NCI-H1436 treated with DMSO at 0.1 percent for 48 hours (cell line): ENCODE results near the gene PLCB3.
"Not testable (repeated sequence)": the region's sequence is repeated elsewhere in the genome, so short reads cannot be mapped to it uniquely, and the experiment has no call there.

Experiments
- DNase-seq: peaks from one replicate; lab custom pipeline; 2025; lab: John Stamatoyannopoulos, UW

PLCB3 gene

DNA sequence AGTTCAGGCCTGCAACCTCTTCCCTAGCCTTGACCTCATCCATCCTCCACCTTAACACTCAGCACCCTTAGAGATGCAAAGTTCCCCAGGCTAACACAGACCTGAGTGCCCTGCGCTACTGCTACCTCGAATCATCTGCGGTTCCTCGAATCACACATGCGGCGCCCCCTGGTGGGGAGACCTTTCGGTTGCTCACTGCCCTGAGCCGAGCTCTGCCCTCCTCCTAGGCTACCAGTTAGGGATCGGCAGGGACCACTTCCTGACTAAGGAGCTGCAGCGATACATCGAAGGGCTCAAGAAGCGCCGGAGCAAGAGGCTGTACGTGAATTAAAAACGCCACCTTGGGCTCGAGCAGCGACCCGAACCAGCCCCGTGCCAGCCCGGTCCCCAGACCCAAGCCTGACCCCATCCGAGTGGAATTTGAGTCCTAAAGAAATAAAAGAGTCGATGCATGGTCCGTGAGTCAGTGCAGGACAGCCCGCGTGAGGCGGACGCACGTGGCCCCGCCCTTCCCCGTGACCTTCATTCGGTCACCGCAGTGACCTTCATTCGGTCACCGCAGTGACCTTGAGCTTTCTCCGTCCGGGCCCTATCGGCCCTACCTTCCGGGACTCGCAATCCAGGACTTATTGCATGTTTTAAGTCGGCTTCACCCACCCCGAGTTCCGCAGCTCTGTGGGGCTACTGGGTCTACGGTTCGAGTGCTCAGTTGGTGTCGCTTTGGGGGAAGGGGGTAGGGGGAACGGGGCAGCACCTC is 53.2 kb downstream of the PLCB3 start:
- DNase-seq = peak; percentile 70

DNA sequence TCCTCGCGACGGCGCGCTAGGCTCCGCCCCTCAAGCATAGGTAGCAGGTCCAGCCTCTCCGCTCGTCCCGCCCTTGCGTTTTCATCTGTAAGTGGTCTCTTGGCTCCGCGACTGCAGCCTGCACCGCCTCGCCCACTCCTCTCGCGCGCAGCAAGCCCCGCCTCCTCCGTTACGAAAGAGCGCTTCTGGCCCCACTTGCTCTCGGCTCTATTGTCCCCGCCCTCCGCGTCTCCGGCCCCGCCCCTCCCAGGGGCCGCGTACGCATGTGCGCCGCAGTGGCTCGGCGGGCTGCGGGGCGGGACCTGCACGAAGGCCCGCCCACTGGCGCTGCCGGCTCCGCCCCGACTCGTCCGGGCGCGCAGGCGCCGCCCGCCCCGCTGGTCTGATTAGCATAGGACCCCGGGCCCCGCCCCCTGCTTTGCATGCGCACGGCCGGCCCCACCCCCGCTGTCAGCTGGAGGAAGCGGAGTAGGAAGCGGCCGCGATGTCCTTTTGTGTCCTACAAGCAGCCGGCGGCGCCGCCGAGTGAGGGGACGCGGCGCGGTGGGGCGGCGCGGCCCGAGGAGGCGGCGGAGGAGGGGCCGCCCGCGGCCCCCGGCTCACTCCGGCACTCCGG is 53.9 kb downstream of the PLCB3 start, which contains the start of gene ESRRA:
Gene ESRRA, plus strand, starts transcription at position 450 of the 616 bp plus-strand sequence. CDS start 1,656 bp downstream, outside the sequence.
- peak; percentile 97 for DNase-seq

DNA sequence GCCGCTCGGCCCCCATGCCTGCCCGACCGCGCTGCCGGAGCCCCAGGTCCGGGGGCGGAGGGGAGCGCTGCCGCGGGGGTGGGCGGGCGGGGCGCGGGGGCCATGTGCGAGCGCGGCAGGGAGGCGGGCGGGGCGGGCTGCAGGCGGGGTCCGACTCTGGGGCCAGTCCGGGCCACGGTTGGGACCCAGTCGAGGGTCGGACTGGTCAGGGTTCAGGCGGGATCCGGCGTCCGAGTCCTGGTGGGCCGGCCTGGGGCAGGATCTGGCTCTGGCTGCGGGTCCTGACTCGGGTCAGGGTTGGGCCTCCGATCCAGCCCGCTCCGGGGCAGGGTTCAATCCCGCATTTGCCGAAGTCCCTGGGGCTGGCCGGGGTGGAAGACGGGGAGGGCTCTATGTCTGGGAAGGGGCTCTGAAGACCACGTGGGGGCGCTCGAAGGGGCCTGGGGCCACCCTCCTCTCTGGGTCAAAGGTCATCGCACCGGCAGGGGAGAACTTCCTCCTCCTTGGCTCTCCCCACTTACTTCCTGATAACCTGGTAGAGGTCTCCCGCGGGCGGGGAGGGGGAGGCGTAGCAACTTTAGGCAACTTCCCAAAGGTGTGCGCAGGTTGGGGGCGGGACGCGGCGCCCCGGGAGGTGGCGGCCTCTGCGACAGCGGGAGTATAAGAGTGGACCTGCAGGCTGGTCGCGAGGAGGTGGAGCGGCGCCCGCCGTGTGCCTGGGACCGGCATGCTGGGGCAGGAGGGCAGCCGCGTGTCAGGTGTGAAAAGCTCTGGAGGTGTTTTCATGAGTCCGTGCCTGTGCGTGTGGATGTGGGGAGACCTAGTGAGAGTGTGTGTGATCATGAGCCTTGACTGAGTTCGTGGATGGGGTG is 54.6 kb downstream of the PLCB3 start:
- no peak for DNase-seq

DNA sequence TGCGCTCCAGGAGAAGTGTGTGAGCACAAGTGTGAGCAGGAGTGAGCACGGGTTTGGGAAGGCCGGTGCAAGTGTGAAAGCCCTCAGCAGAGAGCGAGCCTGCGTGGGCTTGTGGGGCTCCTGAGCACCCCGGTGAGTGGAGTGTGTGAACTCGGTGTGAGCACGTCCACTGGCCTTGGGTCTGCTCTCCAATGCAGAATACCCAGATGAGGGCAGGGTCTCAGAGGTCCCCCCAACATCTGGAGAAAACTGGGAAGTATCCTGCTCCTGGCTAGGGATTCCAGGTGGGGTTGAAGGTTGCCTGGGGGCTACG is 55.2 kb downstream of the PLCB3 start:
- no peak for DNase-seq

DNA sequence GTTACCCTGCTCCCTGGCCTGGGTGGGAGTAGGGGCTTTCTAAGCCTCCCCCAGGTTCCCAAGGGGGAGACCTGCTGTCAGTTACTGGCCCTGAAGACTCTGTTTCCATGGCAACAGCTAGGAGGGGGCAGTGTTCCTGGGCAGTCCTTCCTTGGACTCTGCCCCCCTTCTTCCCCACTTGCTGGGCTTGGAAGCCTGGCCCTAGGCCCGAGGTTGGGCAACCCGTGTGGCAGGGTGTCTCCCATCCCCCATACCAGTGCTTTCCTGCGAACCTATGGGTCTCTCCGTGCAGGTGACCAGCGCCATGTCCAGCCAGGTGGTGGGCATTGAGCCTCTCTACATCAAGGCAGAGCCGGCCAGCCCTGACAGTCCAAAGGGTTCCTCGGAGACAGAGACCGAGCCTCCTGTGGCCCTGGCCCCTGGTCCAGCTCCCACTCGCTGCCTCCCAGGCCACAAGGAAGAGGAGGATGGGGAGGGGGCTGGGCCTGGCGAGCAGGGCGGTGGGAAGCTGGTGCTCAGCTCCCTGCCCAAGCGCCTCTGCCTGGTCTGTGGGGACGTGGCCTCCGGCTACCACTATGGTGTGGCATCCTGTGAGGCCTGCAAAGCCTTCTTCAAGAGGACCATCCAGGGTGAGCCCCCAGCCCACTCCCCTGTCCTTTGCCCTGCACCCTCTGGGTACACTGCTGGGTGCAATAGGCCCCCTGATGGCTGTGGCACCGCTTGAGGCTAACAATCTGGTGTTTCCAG is 55.7 kb downstream of the PLCB3 start:
- DNase-seq = no peak

DNA sequence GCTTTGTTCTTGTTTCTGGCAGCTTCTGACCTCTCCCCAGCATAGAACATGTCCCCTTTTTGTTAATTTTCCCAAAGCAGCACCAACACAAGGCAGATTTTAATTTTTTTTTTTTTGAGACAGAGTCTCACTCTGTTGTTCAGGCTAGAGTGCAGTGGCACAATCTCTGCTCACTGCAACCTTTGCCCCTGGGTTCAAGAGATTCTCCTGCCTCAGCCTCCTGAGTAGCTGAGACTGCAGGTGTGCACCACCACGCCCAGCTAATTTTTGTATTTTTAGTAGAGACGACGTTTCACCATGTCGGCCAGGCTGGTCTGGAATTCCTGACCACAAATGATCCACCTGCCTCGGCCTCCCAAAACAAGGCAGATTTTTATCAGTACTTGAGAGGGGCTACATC is 56.5 kb downstream of the PLCB3 start:
- not testable (repeated sequence) for DNase-seq

DNA sequence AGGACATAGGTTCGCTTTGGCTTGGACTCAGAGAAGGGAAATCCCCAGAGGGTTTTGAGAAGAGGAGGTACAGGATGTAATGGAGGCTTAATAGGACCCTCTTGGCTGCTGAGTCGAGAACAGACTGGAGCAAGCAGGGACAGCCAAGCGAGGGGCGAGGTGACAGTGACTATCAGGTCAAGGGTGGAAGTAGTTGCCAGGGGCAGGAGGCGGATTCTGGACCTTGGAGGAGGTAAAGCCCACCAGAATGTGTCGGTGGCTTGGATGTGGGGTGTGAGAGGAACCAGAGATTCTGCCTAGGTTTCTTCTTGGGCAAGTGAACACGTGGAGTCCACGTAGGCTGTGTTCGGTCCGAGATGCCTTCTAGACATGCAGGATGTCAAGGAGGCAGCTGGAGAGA is 61.6 kb downstream of the PLCB3 start:
- DNase-seq = no peak

DNA sequence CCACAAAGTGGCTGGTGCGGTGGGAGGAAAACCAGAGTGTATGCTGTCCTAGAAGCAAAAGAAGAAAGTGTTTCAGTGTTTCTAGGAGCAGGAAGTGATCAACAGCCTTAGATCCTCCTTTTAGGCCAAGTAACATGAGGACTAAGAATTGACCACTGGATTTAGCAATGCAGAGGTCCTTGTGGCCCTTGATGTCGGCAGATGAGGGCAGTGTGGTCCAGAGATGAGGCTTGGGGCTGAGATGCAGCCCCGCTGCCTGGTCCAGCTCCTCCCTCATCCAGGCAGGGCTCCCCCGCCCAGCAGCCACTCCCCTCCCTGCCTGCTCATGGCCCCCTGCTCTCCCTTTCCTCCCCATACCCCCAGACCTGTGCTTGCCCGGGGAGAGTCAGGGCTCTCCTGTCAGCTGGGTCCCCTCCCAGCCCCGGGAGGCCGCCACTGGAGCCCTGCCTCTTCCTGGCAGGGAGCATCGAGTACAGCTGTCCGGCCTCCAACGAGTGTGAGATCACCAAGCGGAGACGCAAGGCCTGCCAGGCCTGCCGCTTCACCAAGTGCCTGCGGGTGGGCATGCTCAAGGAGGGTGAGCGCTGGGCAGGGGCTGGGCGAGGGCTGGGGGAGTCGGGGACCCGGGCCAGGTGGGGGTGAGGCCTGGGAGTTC is 62.3 kb downstream of the PLCB3 start:
- DNase-seq = no peak

DNA sequence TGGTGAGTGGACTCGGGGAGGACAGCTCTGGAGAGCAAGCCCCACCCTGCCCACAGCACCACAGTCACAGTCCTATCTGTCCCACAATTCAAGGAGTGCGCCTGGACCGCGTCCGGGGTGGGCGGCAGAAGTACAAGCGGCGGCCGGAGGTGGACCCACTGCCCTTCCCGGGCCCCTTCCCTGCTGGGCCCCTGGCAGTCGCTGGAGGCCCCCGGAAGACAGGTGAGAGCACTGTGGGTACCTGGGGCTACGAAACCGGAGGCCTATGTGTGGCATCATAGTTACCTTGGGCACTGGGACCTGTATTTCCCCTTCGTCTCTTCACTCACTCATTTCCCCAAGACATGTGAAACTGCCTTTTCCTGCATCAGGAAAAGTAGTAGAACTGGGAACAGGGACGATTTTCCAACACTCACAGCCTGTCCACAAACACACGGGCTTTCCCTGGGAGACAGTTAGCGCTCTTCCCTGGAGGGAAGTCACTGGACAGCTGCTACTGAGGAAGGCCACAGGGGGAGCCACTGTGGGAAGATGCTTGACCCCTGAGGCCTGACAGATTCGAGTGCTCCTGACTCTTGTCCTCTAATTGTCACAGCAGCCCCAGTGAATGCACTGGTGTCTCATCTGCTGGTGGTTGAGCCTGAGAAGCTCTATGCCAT is 62.9 kb downstream of the PLCB3 start:
- no peak for DNase-seq

DNA sequence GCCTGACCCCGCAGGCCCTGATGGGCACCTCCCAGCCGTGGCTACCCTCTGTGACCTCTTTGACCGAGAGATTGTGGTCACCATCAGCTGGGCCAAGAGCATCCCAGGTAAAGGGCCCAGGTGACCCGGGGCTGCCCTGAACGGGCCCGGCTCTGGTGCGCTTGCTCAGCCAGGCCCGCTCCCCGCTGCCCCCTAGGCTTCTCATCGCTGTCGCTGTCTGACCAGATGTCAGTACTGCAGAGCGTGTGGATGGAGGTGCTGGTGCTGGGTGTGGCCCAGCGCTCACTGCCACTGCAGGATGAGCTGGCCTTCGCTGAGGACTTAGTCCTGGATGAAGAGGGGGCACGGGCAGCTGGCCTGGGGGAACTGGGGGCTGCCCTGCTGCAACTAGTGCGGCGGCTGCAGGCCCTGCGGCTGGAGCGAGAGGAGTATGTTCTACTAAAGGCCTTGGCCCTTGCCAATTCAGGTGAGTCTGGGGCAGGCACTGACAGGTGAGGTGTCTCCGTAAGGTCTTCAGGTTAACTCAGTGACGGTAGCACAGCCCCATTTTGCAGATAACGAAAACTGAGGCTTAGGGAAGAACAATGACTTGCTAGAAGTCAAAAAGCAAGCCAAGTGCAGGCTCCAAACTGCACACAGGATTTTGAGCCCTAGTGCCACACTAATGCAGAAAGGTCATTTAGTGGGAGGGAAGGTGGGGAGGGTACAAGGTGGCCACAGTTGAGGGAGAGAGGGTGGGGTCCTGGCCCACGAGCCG is 63.7 kb downstream of the PLCB3 start:
- DNase-seq = no peak

DNA sequence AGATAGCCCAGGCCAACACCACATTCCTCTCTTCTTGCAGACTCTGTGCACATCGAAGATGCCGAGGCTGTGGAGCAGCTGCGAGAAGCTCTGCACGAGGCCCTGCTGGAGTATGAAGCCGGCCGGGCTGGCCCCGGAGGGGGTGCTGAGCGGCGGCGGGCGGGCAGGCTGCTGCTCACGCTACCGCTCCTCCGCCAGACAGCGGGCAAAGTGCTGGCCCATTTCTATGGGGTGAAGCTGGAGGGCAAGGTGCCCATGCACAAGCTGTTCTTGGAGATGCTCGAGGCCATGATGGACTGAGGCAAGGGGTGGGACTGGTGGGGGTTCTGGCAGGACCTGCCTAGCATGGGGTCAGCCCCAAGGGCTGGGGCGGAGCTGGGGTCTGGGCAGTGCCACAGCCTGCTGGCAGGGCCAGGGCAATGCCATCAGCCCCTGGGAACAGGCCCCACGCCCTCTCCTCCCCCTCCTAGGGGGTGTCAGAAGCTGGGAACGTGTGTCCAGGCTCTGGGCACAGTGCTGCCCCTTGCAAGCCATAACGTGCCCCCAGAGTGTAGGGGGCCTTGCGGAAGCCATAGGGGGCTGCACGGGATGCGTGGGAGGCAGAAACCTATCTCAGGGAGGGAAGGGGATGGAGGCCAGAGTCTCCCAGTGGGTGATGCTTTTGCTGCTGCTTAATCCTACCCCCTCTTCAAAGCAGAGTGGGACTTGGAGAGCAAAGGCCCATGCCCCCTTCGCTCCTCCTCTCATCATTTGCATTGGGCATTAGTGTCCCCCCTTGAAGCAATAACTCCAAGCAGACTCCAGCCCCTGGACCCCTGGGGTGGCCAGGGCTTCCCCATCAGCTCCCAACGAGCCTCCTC is 64.6 kb downstream of the PLCB3 start:
- not testable (repeated sequence) for DNase-seq

DNA sequence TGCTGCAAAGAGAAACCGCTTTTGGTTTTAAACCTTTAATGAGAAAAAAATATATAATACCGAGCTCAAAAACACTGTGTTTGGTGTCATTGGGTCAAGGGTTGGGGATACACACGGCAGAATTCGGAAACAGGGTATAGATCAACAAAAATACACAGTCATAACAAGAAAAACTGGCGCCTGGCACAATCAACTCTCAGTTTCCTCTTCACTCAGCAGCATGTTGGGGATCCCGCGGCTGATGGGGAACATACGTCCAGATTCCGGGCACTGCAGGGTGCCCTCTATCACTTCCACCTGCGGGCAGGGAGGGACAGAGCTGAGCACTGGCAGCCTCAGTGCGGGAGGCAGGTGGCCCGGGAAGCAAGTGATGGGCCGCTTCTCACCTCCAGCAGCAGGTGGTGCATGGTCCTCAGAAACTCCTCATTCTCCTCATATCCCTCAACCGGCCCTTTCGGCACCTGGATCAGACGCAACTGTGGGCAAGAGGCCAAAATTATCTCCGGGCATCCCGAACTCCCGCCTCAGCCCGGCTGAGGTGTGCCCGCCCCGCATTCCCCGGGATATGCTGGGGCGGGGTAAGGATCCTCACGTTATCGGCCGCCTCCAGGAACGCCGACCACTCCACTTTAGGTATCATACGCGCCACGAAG is 65.5 kb downstream of the PLCB3 start:
- DNase-seq = no peak

DNA sequence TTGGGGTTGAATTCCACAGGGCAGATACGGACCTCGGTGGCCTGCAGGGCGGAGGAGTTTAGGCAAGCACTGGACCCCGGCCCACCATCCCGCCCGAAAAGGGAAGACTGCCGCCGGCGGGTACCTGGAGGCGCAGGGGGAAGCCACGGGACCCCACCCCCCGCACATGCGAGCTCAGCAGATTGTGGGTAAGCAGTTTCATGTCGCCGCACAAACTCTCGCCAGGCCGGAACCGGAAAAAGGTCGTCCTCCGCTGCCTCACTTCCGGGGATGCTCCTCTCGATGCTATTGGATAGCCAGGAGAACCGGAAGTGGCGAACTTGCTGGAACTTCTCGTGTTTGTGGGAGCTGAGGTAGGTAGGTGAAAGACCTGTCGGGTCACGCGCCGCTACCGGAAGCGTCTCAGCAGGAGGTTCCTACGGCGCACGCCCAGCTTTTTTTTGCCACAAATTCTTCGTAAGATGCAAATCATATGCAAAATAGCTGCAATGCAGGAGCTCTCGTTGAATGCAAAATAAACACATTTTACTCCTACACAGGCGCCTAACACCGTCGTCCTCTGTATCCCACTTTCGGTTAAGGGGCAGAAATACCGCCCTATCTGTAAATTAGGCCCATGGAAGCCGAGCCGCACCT is 66.1 kb downstream of the PLCB3 start, which contains the start of gene TRMT112:
Gene TRMT112, minus strand, starts transcription at position 235 of the 636 bp plus-strand sequence. Its CDS starts 33 bp downstream, at position 202.
- peak; percentile 90 for DNase-seq

DNA sequence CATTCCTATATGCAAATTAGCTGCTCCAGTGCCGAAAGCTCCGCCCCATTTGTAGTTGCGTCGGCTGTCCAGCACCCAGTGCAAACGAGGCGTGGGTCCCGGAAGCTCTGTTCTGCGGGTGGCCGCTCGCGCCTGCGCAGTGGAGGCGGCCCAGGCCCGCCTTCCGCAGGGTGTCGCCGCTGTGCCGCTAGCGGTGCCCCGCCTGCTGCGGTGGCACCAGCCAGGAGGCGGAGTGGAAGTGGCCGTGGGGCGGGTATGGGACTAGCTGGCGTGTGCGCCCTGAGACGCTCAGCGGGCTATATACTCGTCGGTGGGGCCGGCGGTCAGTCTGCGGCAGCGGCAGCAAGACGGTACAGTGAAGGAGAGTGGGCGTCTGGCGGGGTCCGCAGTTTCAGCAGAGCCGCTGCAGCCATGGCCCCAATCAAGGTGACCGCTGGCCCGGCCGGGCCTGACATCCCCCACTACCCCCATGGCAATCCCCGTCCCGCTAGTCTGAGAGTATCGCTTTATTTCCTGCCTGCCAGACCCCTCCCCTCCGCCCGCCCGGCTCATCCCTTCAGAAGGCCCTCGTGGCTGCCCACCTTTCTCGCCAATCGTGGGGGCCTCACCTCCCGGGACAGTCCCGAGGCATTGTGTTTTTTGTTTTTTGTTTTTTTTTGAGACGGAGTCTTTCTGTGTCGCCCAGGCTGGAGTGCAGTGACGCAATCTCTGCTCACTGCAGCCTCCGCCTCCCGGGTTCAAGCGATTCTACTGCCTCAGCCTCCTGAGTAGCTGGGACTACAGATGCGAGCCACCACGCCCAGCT is 66.8 kb downstream of the PLCB3 start, which contains the start of gene PRDX5:
Gene PRDX5, plus strand, starts transcription at position 161 of the 805 bp plus-strand sequence. Its CDS starts 95 bp downstream, at position 256.
- peak; percentile 83 for DNase-seq
